Skeletal muscle cell (primary cell): ENCODE measurements around the gene AIFM1.

Source experiments
- DNase-seq: peaks from one replicate; pipeline ENCODE4 v3.0.0-alpha.2; 2010; ENCODE audit warnings: low read depth
- H3K4me3 ChIP-seq: 2 replicates; pipeline ENCODE4 v1.5.1; 2011; ENCODE audit warnings: low read depth, mild to moderate bottlenecking, control low read depth, low read length, moderate library complexity

The AIFM1 gene

GRCh38 chrX:130080791-130081367 lies 84.8 kb downstream of the AIFM1 start:
- H3K4me3 ChIP-seq, result no peak overlapping the region
- DNase-seq, result no peak

GRCh38 chrX:130079824-130080406 lies 85.7 kb downstream of the AIFM1 start:
- H3K4me3 ChIP-seq, result no peak overlapping the region
- DNase-seq, result peak; percentile 26
